Astrocyte (in vitro differentiated cells and primary cell): ENCODE results near the gene UBE2F. TPM values are rescaled to one million over a fixed set of nuclear protein-coding genes. Genes with fewer than 3 reads are reported as not detected.

Experiments used
- DNase-seq: peaks from one replicate; pipeline ENCODE4 v3.0.0-alpha.2; 2010; ENCODE audit warnings: low read depth
- FAIRE-seq: peaks from 2 replicates; lab custom pipeline; 2011; peaks lifted over from hg19 to GRCh38; lab: Jason Lieb, UNC
- H2AFZ ChIP-seq: 2 replicates; pipeline ENCODE4 v1.6.0; 2012; ENCODE audit warnings: low read depth, low read length, inconsistent platforms
- H3K27ac ChIP-seq: 2 replicates; pipeline ENCODE4 v1.5.1; 2011; ENCODE audit warnings: low read depth, low read length, inconsistent platforms
- H3K27me3 ChIP-seq: 2 replicates; pipeline ENCODE4 v1.6.0; 2011; ENCODE audit warnings: low read length, inconsistent platforms; ENCODE audit not compliant: insufficient read depth
- H3K36me3 ChIP-seq: 2 replicates; pipeline ENCODE4 v1.5.1; 2011; ENCODE audit warnings: low read length, inconsistent platforms; ENCODE audit not compliant: insufficient read depth
- H3K4me1 ChIP-seq: 2 replicates; pipeline ENCODE4 v1.5.1; 2011; ENCODE audit warnings: low read length, inconsistent platforms; ENCODE audit not compliant: insufficient read depth
- H3K4me2 ChIP-seq: 2 replicates; pipeline ENCODE4 v1.6.0; 2012; ENCODE audit warnings: low read length, inconsistent platforms
- H3K4me3 ChIP-seq: 2 replicates; pipeline ENCODE4 v1.5.1; 2011; ENCODE audit warnings: low read depth, mild to moderate bottlenecking, low read length, inconsistent platforms; ENCODE audit not compliant: insufficient read depth
- H3K79me2 ChIP-seq: 2 replicates; pipeline ENCODE4 v1.6.0; 2012; ENCODE audit warnings: mild to moderate bottlenecking, low read length, inconsistent platforms; ENCODE audit not compliant: insufficient read depth
- H3K9ac ChIP-seq: 2 replicates; pipeline ENCODE4 v1.6.0; 2012; ENCODE audit warnings: mild to moderate bottlenecking, low read length, inconsistent platforms
- H3K9me3 ChIP-seq: 2 replicates; pipeline ENCODE4 v1.5.1; 2012; ENCODE audit warnings: low read depth, mild to moderate bottlenecking, low read length, inconsistent platforms; ENCODE audit not compliant: insufficient read depth
- H4K20me1 ChIP-seq: 2 replicates; pipeline ENCODE4 v1.6.0; 2012; ENCODE audit warnings: low read length, inconsistent platforms; ENCODE audit not compliant: insufficient read depth
- H3K27ac Mint-ChIP-seq: one replicate; pipeline ENCODE4 v1.8.0; 2021; ENCODE audit warnings: mild to moderate bottlenecking, mixed read lengths; ENCODE audit not compliant: unreplicated experiment
- H3K27me3 Mint-ChIP-seq: one replicate; pipeline ENCODE4 v1.8.0; 2021; ENCODE audit warnings: low read depth, mixed read lengths; ENCODE audit not compliant: unreplicated experiment
- H3K36me3 Mint-ChIP-seq: one replicate; pipeline ENCODE4 v1.8.0; 2021; ENCODE audit warnings: low read depth, mixed read lengths; ENCODE audit not compliant: unreplicated experiment
- H3K4me1 Mint-ChIP-seq: one replicate; pipeline ENCODE4 v1.8.0; 2021; ENCODE audit warnings: low read depth, mixed read lengths; ENCODE audit not compliant: unreplicated experiment
- H3K4me3 Mint-ChIP-seq: one replicate; pipeline ENCODE4 v1.8.0; 2021; ENCODE audit warnings: mild to moderate bottlenecking, moderate library complexity, mixed read lengths; ENCODE audit not compliant: unreplicated experiment
- H3K9me3 Mint-ChIP-seq: one replicate; pipeline ENCODE4 v1.8.0; 2021; ENCODE audit warnings: mild to moderate bottlenecking, mixed read lengths; ENCODE audit not compliant: unreplicated experiment
- CTCF ChIP-seq: IDR thresholded peaks from 2 replicates; pipeline ENCODE4 v1.5.1; 2011; ENCODE audit warnings: low read depth, mild to moderate bottlenecking, inconsistent platforms, low read length, moderate library complexity; ENCODE audit not compliant: insufficient read depth
- EZH2 ChIP-seq: IDR thresholded peaks from 2 replicates; pipeline ENCODE4 v1.6.1; 2012; ENCODE audit warnings: mild to moderate bottlenecking, low read length, inconsistent platforms; ENCODE audit not compliant: insufficient read depth
- total RNA-seq: library from RNA; stranded (reverse); gene quantifications from 2 replicates; pipeline ENCODE4 v1.2.1, GENCODE V29; 2021

Gene UBE2F
- total RNA-seq, 1 donor from 2014 or later = 67.1 TPM

- peaks cover 30% of the 10 kb centered on the region for H3K36me3 Mint-ChIP-seq
- no peaks in the 10 kb centered on the region for H3K4me1 Mint-ChIP-seq
- H3K4me2 ChIP-seq = no peak overlapping the region
These were observed 108.6 kb downstream of the UBE2F start for GRCh38 chr2:238075397-238075796.

GRCh38 chr2:238077292-238077691, 110.5 kb downstream of the UBE2F start:
- H3K4me1 ChIP-seq = no peaks in the 10 kb centered on the region
- Mint-ChIP-seq H3K36me3 (peaks cover 38% of the 10 kb centered on the region), H3K4me1 (no peaks in the 10 kb centered on the region), H3K27me3 (no peaks in the 10 kb centered on the region), H3K4me3 (no peak overlapping the region), H3K9me3 (peaks cover 11% of the 10 kb centered on the region), H3K27ac (peak overlapping the region; percentile 50)
- no peaks in the 10 kb centered on the region for H4K20me1 ChIP-seq
- no peak overlapping the region for H3K4me2 ChIP-seq
- no peak overlapping the region for H2AFZ ChIP-seq
- no peak for FAIRE-seq
- H3K27me3 ChIP-seq = no peaks in the 10 kb centered on the region
- H3K9ac ChIP-seq = no peak overlapping the region
- no peaks in the 10 kb centered on the region for H3K79me2 ChIP-seq
- H3K4me3 ChIP-seq = no peak overlapping the region
- no peaks in the 10 kb centered on the region for H3K36me3 ChIP-seq
- H3K9me3 ChIP-seq = no peaks in the 10 kb centered on the region
- DNase-seq = no peak
- TF ChIP-seq CTCF = no peak
- no peak for TF ChIP-seq EZH2
- H3K27ac ChIP-seq = no peak overlapping the region

More at GRCh38 chr2:238075397-238075796, 108.6 kb downstream of the UBE2F start:
- H3K79me2 ChIP-seq = no peaks in the 10 kb centered on the region
- no peak overlapping the region for H3K27ac ChIP-seq
- H3K4me3 Mint-ChIP-seq = no peak overlapping the region
- no peaks in the 10 kb centered on the region for H4K20me1 ChIP-seq
- FAIRE-seq (no peak), DNase-seq (no peak)
- H3K27me3 Mint-ChIP-seq = no peaks in the 10 kb centered on the region
- no peaks in the 10 kb centered on the region for H3K27me3 ChIP-seq
- peaks cover 11% of the 10 kb centered on the region for H3K9me3 Mint-ChIP-seq
- no peaks in the 10 kb centered on the region for H3K9me3 ChIP-seq
- no peak overlapping the region for H3K9ac ChIP-seq
- no peak overlapping the region for H3K4me3 ChIP-seq
- no peak for TF ChIP-seq EZH2
- H3K4me1 ChIP-seq = no peaks in the 10 kb centered on the region
- H2AFZ ChIP-seq = no peak overlapping the region
- H3K36me3 ChIP-seq = no peaks in the 10 kb centered on the region
- H3K27ac Mint-ChIP-seq = no peak overlapping the region

GRCh38 chr2:238079874-238080327, 113.1 kb downstream of the UBE2F start:
- H3K4me2 ChIP-seq = no peak overlapping the region
- no peaks in the 10 kb centered on the region for H4K20me1 ChIP-seq
- no peaks in the 10 kb centered on the region for H3K27me3 ChIP-seq
- no peak overlapping the region for H3K27ac ChIP-seq
- Mint-ChIP-seq H3K4me3 (no peak overlapping the region), H3K9me3 (peaks cover 6% of the 10 kb centered on the region), H3K36me3 (peaks cover 41% of the 10 kb centered on the region), H3K27ac (no peak overlapping the region), H3K27me3 (no peaks in the 10 kb centered on the region), H3K4me1 (no peaks in the 10 kb centered on the region)
- DNase-seq (no peak), FAIRE-seq (no peak)
- no peaks in the 10 kb centered on the region for H3K9me3 ChIP-seq
- no peak for TF ChIP-seq CTCF
- no peak for TF ChIP-seq EZH2
- no peak overlapping the region for H2AFZ ChIP-seq
- no peaks in the 10 kb centered on the region for H3K79me2 ChIP-seq
- H3K9ac ChIP-seq = no peak overlapping the region
- H3K4me3 ChIP-seq = no peak overlapping the region
- no peaks in the 10 kb centered on the region for H3K4me1 ChIP-seq
- no peaks in the 10 kb centered on the region for H3K36me3 ChIP-seq
